CD4-positive, CD25-positive, alpha-beta regulatory T cell (primary cell): ENCODE measurements around the gene ENPP6. TPM values are rescaled to one million over a fixed set of nuclear protein-coding genes. Genes with fewer than 3 reads are reported as not detected.

Source experiments
- ATAC-seq, 2 donors: fragments of 150-1000 bp; cut with Tn5 transposase; one replicate each; pipeline ENCODE4 v1.10.0; 2021; ENCODE audit warnings: low read depth in 2 of 2, moderate number of reproducible peaks in 2 of 2, moderate library complexity in 1 of 2
- DNase-seq, 3 donors: peaks; one replicate each; pipeline versions ENCODE4 v3.0.0 to v3.0.0-alpha.2; 2012 to 2022; ENCODE audit warnings: mixed read lengths in 1 of 3
- H3K27ac ChIP-seq: one replicate; pipeline ENCODE4 v1.7.0; 2013; ENCODE audit warnings: mild to moderate bottlenecking, low read length; ENCODE audit not compliant: insufficient read depth, poor library complexity, severe bottlenecking
- H3K27me3 ChIP-seq: one replicate; pipeline ENCODE4 v1.7.0; 2013; ENCODE audit warnings: low read length; ENCODE audit not compliant: control insufficient read depth, insufficient read depth
- H3K36me3 ChIP-seq: one replicate; pipeline ENCODE4 v1.7.0; 2013; ENCODE audit warnings: mild to moderate bottlenecking, low read length, moderate library complexity; ENCODE audit not compliant: control insufficient read depth, insufficient read depth
- H3K4me1 ChIP-seq: 2 replicates; pipeline ENCODE4 v1.7.0; 2013; ENCODE audit warnings: mild to moderate bottlenecking, low read length; ENCODE audit not compliant: insufficient read depth, control insufficient read depth, poor library complexity, severe bottlenecking
- H3K4me3 ChIP-seq: one replicate; pipeline ENCODE4 v1.7.0; 2013; ENCODE audit warnings: low read depth, mild to moderate bottlenecking, low read length, moderate library complexity
- H3K9me3 ChIP-seq, 2 experiments: 1 replicate in 1 of 2; 2 replicates in 1 of 2; pipeline ENCODE4 v1.7.0; 2013; ENCODE audit warnings: low read length in 2 of 2, mild to moderate bottlenecking in 1 of 2, moderate library complexity in 1 of 2; ENCODE audit not compliant: control insufficient read depth in 2 of 2
- H3K27ac Mint-ChIP-seq, 3 donors: one replicate each; pipeline ENCODE4 v1.8.0; 2020 to 2022; ENCODE audit warnings: mild to moderate bottlenecking in 3 of 3, mixed read lengths in 3 of 3, moderate library complexity in 2 of 3
- H3K27me3 Mint-ChIP-seq: one replicate; pipeline ENCODE4 v1.8.0; 2022; ENCODE audit warnings: mild to moderate bottlenecking, mixed read lengths
- H3K36me3 Mint-ChIP-seq: one replicate; pipeline ENCODE4 v1.8.0; 2020; ENCODE audit warnings: mixed read lengths
- H3K4me1 Mint-ChIP-seq, 4 donors: one replicate each; pipeline ENCODE4 v1.8.0; 2020 to 2022; ENCODE audit warnings: mixed read lengths in 4 of 4, mild to moderate bottlenecking in 1 of 4
- H3K4me3 Mint-ChIP-seq, 4 donors: one replicate each; pipeline ENCODE4 v1.8.0; 2020 to 2022; ENCODE audit warnings: mild to moderate bottlenecking in 4 of 4, mixed read lengths in 4 of 4, moderate library complexity in 3 of 4
- H3K9me3 Mint-ChIP-seq, 7 donors: one replicate each; pipeline ENCODE4 v1.8.0; 2020 to 2022; ENCODE audit warnings: mixed read lengths in 7 of 7, mild to moderate bottlenecking in 3 of 7, moderate library complexity in 2 of 7
- polyA plus RNA-seq, 4 donors: library from polyadenylated mRNA; unstranded; fragments of 300-500 nt; fragmentation: Illumina TruSeq; gene quantifications; one replicate each; pipeline ENCODE4 v1.2.3, GENCODE V29; 2021
- total RNA-seq: library from RNA; stranded (reverse); gene quantifications from one replicate; pipeline ENCODE4 v1.2.3, GENCODE V29; 2022

ENPP6 gene
- total and polyA plus RNA-seq, 5 donors from 2014 or later: not detected

DNA sequence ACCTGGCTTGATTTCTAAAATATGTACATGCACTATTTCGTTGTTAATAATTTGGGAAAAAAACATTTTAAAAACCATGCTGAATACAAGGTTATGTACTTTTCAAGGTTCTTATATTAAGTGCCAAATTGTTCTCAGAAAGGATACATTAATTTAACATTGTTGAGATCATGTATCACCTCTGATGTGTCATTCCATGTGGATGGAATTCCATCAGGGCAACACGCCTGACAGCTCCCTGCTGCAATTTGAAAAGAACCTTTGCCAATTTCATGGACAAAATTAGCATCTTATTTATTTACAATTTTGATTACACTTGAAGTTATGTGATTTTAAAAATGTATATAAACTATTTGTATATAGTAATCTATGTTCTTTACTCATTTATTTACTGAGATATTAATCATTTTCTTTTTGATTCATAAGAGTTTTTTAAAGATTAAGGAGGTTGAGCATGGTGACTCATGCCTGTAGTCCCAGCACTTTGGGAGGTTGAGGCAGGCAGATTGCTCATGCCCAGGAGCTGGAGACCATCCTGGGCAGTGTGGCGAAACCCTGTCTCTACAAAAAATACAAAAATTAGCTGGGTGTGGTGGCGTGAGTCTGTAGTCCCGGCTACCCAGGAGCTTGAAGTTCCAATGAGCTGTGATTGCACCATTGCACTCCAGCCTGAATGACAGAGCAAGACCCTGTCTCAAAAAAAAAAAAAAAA is 142.8 kb downstream of the ENPP6 start:
- no peaks in the 10 kb centered on the region for H3K4me1 Mint-ChIP-seq
- no peak for DNase-seq
- peaks cover 0 to 19% (median 1%) of the 10 kb centered on the region in 7 donors for H3K9me3 Mint-ChIP-seq
- peaks cover 3 to 13% of the 10 kb centered on the region in 2 experiments for H3K9me3 ChIP-seq
- no peaks in the 10 kb centered on the region for H3K4me1 ChIP-seq
- H3K27me3 Mint-ChIP-seq: peaks cover 5% of the 10 kb centered on the region
- H3K4me3 ChIP-seq: no peak overlapping the region
- ATAC-seq: no peak
- H3K36me3 Mint-ChIP-seq: no peaks in the 10 kb centered on the region
- H3K4me3 Mint-ChIP-seq: no peak overlapping the region
- no peak overlapping the region for H3K27ac ChIP-seq
- no peaks in the 10 kb centered on the region for H3K36me3 ChIP-seq
- H3K27ac Mint-ChIP-seq: no peak overlapping the region
- H3K27me3 ChIP-seq: no peaks in the 10 kb centered on the region

DNA sequence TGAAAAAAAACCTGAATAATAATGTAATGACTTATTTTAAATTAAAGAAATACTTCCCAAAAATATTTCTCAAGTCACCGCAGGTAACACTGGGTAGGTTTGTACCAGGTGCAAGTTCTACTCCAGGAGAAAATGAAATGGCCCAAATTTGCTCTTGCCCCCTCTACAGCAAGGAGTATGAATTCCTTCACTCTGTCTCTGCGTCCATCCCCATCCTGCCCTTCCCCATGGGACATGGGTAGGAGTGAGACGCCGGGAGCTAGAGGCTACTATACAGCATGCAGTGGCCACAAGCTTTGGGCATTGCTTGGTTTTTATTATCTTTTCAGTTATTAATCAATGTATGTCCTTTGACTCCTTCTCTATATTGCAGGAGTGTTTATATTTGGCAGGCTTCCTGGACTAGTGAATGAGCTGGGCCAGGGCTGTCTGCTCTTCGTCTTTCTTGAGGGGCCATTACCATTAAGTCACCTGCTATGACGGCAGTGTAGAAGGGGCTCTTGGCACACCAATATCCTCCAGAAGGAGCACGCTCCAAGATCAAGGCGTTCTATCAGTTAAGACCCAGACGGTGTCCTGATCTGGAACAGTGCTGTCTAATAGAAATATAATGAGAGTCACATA is 149.6 kb downstream of the ENPP6 start:
- Histone ChIP-seq H3K27me3 (no peaks in the 10 kb centered on the region), H3K27ac (no peak overlapping the region), H3K36me3 (no peaks in the 10 kb centered on the region), H3K4me1 (no peaks in the 10 kb centered on the region), H3K9me3 (peaks cover 3 to 13% of the 10 kb centered on the region in 2 experiments), H3K4me3 (no peak overlapping the region)
- DNase-seq (no peak), ATAC-seq (no peak)
- H3K36me3 Mint-ChIP-seq: no peaks in the 10 kb centered on the region
- H3K9me3 Mint-ChIP-seq: peaks cover 0 to 14% (median 1%) of the 10 kb centered on the region in 7 donors
- H3K27me3 Mint-ChIP-seq: peaks cover 3% of the 10 kb centered on the region
- H3K4me3 Mint-ChIP-seq: no peak overlapping the region
- H3K27ac Mint-ChIP-seq: no peak overlapping the region
- H3K4me1 Mint-ChIP-seq: no peaks in the 10 kb centered on the region

DNA sequence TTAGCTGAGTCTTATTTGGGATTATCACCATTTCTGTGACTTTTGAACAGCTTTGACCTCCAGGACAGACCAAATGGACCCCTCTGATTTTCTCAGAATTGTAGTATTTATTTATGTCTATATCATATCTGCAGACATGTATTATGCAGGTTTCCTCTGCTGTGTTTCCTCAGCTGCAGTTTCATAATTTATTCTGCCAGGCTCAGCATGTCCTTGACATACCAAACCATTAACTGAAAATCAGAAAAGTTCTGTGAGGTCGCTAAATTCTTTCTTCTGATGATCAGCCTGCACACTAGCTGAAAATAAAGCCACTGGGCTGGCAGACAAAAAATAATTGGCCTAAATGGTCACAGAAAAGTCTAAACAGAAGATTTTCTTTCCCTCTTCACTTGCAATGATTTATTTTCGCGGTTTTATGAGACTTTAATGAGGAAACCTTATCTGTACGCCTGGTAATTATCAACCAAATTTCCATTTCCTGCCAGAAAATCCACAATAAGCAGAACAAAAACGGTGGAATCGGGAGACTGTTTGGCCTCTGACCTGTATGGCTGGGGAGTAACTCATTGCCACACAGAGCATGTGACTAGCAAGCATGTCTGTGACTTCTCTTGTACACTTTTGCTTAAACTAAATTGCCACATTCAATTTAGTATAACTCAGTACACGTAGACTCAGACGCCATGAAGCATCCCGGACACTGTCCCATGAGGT is 150.9 kb downstream of the ENPP6 start:
- H3K4me1 ChIP-seq: no peaks in the 10 kb centered on the region
- Mint-ChIP-seq H3K27ac (no peak overlapping the region), H3K4me1 (no peaks in the 10 kb centered on the region), H3K4me3 (no peak overlapping the region), H3K9me3 (peaks cover 0 to 3% (median under 1%) of the 10 kb centered on the region in 7 donors), H3K36me3 (no peaks in the 10 kb centered on the region), H3K27me3 (no peaks in the 10 kb centered on the region)
- no peaks in the 10 kb centered on the region for H3K36me3 ChIP-seq
- H3K4me3 ChIP-seq: no peak overlapping the region
- H3K27me3 ChIP-seq: no peaks in the 10 kb centered on the region
- ATAC-seq (no peak), DNase-seq (no peak)
- H3K27ac ChIP-seq: no peak overlapping the region
- peaks cover under 1 to 1% of the 10 kb centered on the region in 2 experiments for H3K9me3 ChIP-seq

DNA sequence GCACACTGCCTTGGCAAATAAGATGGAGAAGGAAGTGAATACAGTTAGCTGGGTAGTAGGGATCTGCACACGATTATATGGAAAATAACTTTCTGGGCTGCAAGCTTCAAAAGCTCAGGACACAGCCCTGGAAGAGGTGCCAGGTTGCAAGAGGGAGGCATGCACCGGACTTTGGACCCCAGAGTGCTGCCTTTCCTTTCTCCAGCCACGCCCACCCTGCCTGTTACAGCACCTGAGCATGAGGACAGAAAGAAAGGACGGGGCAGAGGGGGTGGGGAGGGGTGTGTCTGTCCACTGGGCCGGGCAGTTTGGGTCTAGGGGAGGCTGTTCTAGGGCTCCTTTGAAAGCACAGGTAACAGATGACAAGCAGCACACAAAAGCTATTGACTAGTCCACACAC is 152.8 kb downstream of the ENPP6 start:
- Histone ChIP-seq H3K4me1 (no peaks in the 10 kb centered on the region), H3K9me3 (no peaks in the 10 kb centered on the region), H3K4me3 (no peak overlapping the region), H3K27ac (no peak overlapping the region), H3K36me3 (no peaks in the 10 kb centered on the region), H3K27me3 (no peaks in the 10 kb centered on the region)
- Mint-ChIP-seq H3K27me3 (no peaks in the 10 kb centered on the region), H3K9me3 (no peaks in the 10 kb centered on the region), H3K4me1 (no peaks in the 10 kb centered on the region), H3K36me3 (no peaks in the 10 kb centered on the region), H3K4me3 (no peak overlapping the region), H3K27ac (no peak overlapping the region)
- DNase-seq: no peak
- no peak for ATAC-seq

DNA sequence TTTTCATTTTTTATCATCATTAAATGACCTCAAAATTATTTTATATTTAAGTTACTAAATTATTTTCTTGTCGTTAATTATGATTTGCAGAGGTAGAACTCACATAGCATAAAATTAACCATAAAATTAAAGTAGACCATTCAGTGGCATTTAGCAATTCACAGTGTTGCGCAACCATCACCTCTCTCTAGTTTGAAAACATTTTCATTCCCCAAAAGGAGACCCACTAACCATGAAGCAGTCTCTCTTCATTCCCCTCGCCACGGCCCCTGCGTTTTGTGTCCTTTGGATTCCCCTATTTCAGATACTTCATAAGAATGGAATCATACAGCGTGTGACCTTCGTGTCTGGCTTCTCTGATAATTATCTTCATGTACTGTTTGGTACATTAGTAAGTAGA is 154.9 kb downstream of the ENPP6 start:
- H3K4me3 ChIP-seq: no peak overlapping the region
- H3K4me3 Mint-ChIP-seq: no peak overlapping the region
- no peaks in the 10 kb centered on the region for H3K4me1 ChIP-seq
- H3K27me3 Mint-ChIP-seq: no peaks in the 10 kb centered on the region
- no peaks in the 10 kb centered on the region for H3K9me3 ChIP-seq
- H3K9me3 Mint-ChIP-seq: peaks cover 0 to 1% (median 0%) of the 10 kb centered on the region in 7 donors
- no peaks in the 10 kb centered on the region for H3K36me3 ChIP-seq
- ATAC-seq (no peak), DNase-seq (no peak)
- no peak overlapping the region for H3K27ac Mint-ChIP-seq
- no peaks in the 10 kb centered on the region for H3K27me3 ChIP-seq
- H3K27ac ChIP-seq: no peak overlapping the region
- no peaks in the 10 kb centered on the region for H3K4me1 Mint-ChIP-seq
- no peaks in the 10 kb centered on the region for H3K36me3 Mint-ChIP-seq

DNA sequence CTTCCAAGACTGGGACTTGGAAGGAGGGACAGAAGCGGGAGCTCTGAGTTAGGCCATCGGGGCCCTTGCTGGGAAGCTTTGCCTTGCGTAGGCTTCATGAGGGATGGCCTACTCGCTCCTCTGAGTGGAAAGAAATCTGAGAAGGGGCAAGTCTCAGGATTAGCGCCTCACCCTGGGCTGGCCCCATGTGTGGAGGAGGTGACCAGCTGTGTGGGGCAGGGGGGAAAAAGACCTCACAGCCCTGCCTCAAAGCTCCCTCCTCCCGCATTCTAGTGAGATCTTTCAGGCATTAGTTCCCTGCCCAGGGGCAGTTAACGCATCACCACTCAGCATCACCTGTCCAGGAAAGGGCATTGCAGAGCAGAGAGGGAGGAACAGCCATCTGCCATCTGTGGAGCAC is 156.1 kb downstream of the ENPP6 start:
- DNase-seq (no peak), ATAC-seq (no peak)
- Histone ChIP-seq H3K27ac (no peak overlapping the region), H3K4me1 (no peaks in the 10 kb centered on the region), H3K27me3 (no peaks in the 10 kb centered on the region), H3K36me3 (no peaks in the 10 kb centered on the region), H3K9me3 (no peaks in the 10 kb centered on the region), H3K4me3 (no peak overlapping the region)
- H3K9me3 Mint-ChIP-seq: peaks cover 0 to 1% (median 0%) of the 10 kb centered on the region in 7 donors
- no peak overlapping the region for H3K4me3 Mint-ChIP-seq
- no peak overlapping the region for H3K27ac Mint-ChIP-seq
- H3K27me3 Mint-ChIP-seq: no peaks in the 10 kb centered on the region
- H3K4me1 Mint-ChIP-seq: no peaks in the 10 kb centered on the region
- H3K36me3 Mint-ChIP-seq: no peaks in the 10 kb centered on the region

DNA sequence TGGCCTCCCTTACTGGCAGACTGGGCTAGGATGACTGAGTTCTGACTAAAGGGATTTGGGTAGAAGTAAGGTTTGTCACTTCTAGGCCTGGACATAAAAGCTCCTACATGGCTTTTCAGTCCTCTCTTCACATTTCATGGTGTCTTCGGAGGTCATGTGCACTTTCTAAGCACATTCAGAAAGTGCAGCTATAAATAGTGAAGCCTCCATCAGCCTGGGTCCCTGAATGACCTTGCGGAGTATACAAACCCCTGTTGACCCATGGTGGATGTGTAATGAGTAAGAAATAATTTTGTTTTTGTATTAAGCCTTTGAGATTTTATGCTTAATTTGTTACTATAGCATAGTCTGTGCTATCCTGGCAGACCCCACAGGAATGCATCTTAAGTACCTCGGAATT is 158.6 kb downstream of the ENPP6 start:
- H3K27me3 Mint-ChIP-seq: peaks cover 9% of the 10 kb centered on the region
- H3K27ac Mint-ChIP-seq: no peak overlapping the region
- H3K36me3 Mint-ChIP-seq: no peaks in the 10 kb centered on the region
- no peaks in the 10 kb centered on the region for H3K4me1 Mint-ChIP-seq
- Histone ChIP-seq H3K4me3 (no peak overlapping the region), H3K9me3 (no peaks in the 10 kb centered on the region), H3K27ac (no peak overlapping the region), H3K27me3 (no peaks in the 10 kb centered on the region), H3K4me1 (no peaks in the 10 kb centered on the region), H3K36me3 (no peaks in the 10 kb centered on the region)
- DNase-seq (no peak), ATAC-seq (no peak)
- H3K9me3 Mint-ChIP-seq: peaks cover 0 to 1% (median 0%) of the 10 kb centered on the region in 7 donors
- H3K4me3 Mint-ChIP-seq: no peak overlapping the region
